Neural cell (in vitro differentiated cells): ENCODE measurements around the gene TNS3. TPM values are rescaled to one million over a fixed set of nuclear protein-coding genes. Genes with fewer than 3 reads are reported as not detected.

Source experiments
- H2AFZ ChIP-seq: fragments of 200-600, 300-800 bp; sonication (generic), shearing (Covaris generic); 2 replicates; pipeline ENCODE4 v1.6.0; 2014; ENCODE audit warnings: low read depth, mild to moderate bottlenecking, antibody characterized with exemption, low read length, moderate library complexity
- H3F3A ChIP-seq: fragments of 200-600 bp; shearing (Covaris generic); 2 replicates; pipeline ENCODE4 v1.6.1; 2016; ENCODE audit warnings: mild to moderate bottlenecking, moderate library complexity, mixed read lengths, antibody characterized with exemption, low read length; ENCODE audit not compliant: insufficient read depth, poor library complexity, severe bottlenecking
- H3K27ac ChIP-seq: fragments of 200-600, 300-800 bp; sonication (generic), shearing (Covaris generic); 2 replicates; pipeline ENCODE4 v1.5.1; 2014; ENCODE audit warnings: mild to moderate bottlenecking, low read length, moderate library complexity
- H3K27me3 ChIP-seq: fragments of 300-800, 200-600 bp; sonication (generic), shearing (Covaris generic); 2 replicates; pipeline ENCODE4 v1.6.0; 2014; ENCODE audit warnings: mild to moderate bottlenecking, low read depth, low read length, moderate library complexity; ENCODE audit not compliant: insufficient read depth
- H3K36me3 ChIP-seq: fragments of 300-800, 200-600 bp; sonication (generic), shearing (Covaris generic); 2 replicates; pipeline ENCODE4 v1.5.1; 2014; ENCODE audit warnings: mild to moderate bottlenecking, antibody characterized with exemption, low read length, moderate library complexity; ENCODE audit not compliant: insufficient read depth
- H3K4me2 ChIP-seq: fragments of 300-800, 200-600 bp; sonication (generic), shearing (Covaris generic); 2 replicates; pipeline ENCODE4 v1.6.0; 2014; ENCODE audit warnings: mild to moderate bottlenecking, low read length
- H3K4me3 ChIP-seq: fragments of 300-800, 200-600 bp; sonication (generic), shearing (Covaris generic); 2 replicates; pipeline ENCODE4 v1.5.1; 2014; ENCODE audit warnings: mild to moderate bottlenecking, low read length, moderate library complexity
- H3K79me2 ChIP-seq: fragments of 200-600 bp; shearing (Covaris generic); replicated peaks from 2 replicates; pipeline ENCODE4 v1.6.0; 2014; ENCODE audit warnings: mild to moderate bottlenecking, low read length, moderate library complexity; ENCODE audit not compliant: insufficient read depth
- H3K9ac ChIP-seq: fragments of 300-800, 200-600 bp; sonication (generic), shearing (Covaris generic); 2 replicates; pipeline ENCODE4 v1.6.1; 2016; ENCODE audit warnings: mild to moderate bottlenecking, low read length, mixed read lengths
- H3K9me2 ChIP-seq: fragments of 200-600 bp; shearing (Covaris generic); 2 replicates; pipeline ENCODE4 v1.6.1; 2016; ENCODE audit warnings: mild to moderate bottlenecking, low read length, mixed read lengths; ENCODE audit not compliant: insufficient read depth
- H3K9me3 ChIP-seq: fragments of 200-600, 300-800 bp; sonication (generic), shearing (Covaris generic); 2 replicates; pipeline ENCODE4 v1.6.1; 2016; ENCODE audit warnings: mild to moderate bottlenecking, mixed run types, low read length, moderate library complexity, mixed read lengths
- H4K20me1 ChIP-seq: fragments of 200-600 bp; shearing (Covaris generic); 2 replicates; pipeline ENCODE4 v1.6.1; 2016; ENCODE audit warnings: mild to moderate bottlenecking, mixed run types; ENCODE audit not compliant: insufficient read depth
- CTCF ChIP-seq: fragments of 450-650 bp; IDR thresholded peaks from 2 replicates; pipeline ENCODE4 v1.5.1; 2014; ENCODE audit warnings: antibody characterized with exemption, mild to moderate bottlenecking, moderate library complexity; ENCODE audit not compliant: poor library complexity, severe bottlenecking
- EP300 ChIP-seq: fragments of 450-650 bp; conservative IDR thresholded peaks from 2 replicates; pipeline ENCODE4 v1.6.1; 2014; ENCODE audit warnings: antibody characterized with exemption, mild to moderate bottlenecking, moderate library complexity; ENCODE audit not compliant: poor library complexity, severe bottlenecking
- EZH2 ChIP-seq: fragments of 200-600, 300-800 bp; shearing (Covaris generic), sonication (generic); IDR thresholded peaks from 2 replicates; pipeline ENCODE4 v1.6.1; 2014; ENCODE audit warnings: antibody characterized with exemption, low read length, borderline replicate concordance, mild to moderate bottlenecking; ENCODE audit not compliant: insufficient read depth, poor library complexity, severe bottlenecking
- MXI1 ChIP-seq: fragments of 450-650 bp; conservative IDR thresholded peaks from 2 replicates; pipeline ENCODE4 v1.6.1; 2014; ENCODE audit warnings: antibody characterized with exemption, mild to moderate bottlenecking; ENCODE audit not compliant: poor library complexity, severe bottlenecking
- POLR2AphosphoS5 ChIP-seq: IDR thresholded peaks from 2 replicates; pipeline ENCODE4 v1.6.1; 2012
- RAD21 ChIP-seq: fragments of 450-650 bp; conservative IDR thresholded peaks from 2 replicates; pipeline ENCODE4 v1.6.1; 2014; ENCODE audit warnings: antibody characterized with exemption, mild to moderate bottlenecking, moderate library complexity
- REST ChIP-seq: IDR thresholded peaks from 2 replicates; pipeline ENCODE4 v1.6.1; 2012; ENCODE audit warnings: borderline replicate concordance
- SMC3 ChIP-seq: fragments of 450-650 bp; conservative IDR thresholded peaks from 2 replicates; pipeline ENCODE4 v1.6.1; 2014; ENCODE audit warnings: antibody characterized with exemption, mild to moderate bottlenecking, moderate library complexity; ENCODE audit not compliant: poor library complexity
- TAF1 ChIP-seq: IDR thresholded peaks from 2 replicates; pipeline ENCODE4 v1.6.1; 2012; ENCODE audit warnings: low read depth
- polyA plus RNA-seq: library from polyadenylated mRNA; depleted of rRNA; stranded (reverse); fragments of >200 nt; gene quantifications from 2 replicates; pipeline ENCODE4 v1.2.3, GENCODE V29; 2014

The TNS3 gene
- polyA plus RNA-seq, 1 donor from 2014 or later = 0.58 TPM

- no peak overlapping the region for H2AFZ ChIP-seq
- H3K36me3 ChIP-seq = no peaks in the 10 kb centered on the region
- no peak overlapping the region for H3K9ac ChIP-seq
- H3K9me2 ChIP-seq = no peaks in the 10 kb centered on the region
- no peaks in the 10 kb centered on the region for H3K27me3 ChIP-seq
- H4K20me1 ChIP-seq = no peaks in the 10 kb centered on the region
- no peak overlapping the region for H3K27ac ChIP-seq
- TF ChIP-seq EP300 (no peak), RAD21 (no peak), TAF1 (no peak), SMC3 (no peak), CTCF (no peak), MXI1 (no peak), EZH2 (no peak), REST (no peak), POLR2AphosphoS5 (no peak)
- no peaks in the 10 kb centered on the region for H3K9me3 ChIP-seq
- H3F3A ChIP-seq = no peaks in the 10 kb centered on the region
- H3K79me2 ChIP-seq = no peaks in the 10 kb centered on the region
- no peak overlapping the region for H3K4me2 ChIP-seq
- no peak overlapping the region for H3K4me3 ChIP-seq
Measured at GRCh38 chr7:47518827-47519226, 63.1 kb downstream of the TNS3 start.

GRCh38 chr7:47517821-47518480, 64.0 kb downstream of the TNS3 start:
- Histone ChIP-seq H3K27ac (no peak overlapping the region), H3K36me3 (no peaks in the 10 kb centered on the region), H3F3A (no peaks in the 10 kb centered on the region), H4K20me1 (no peaks in the 10 kb centered on the region), H3K27me3 (no peaks in the 10 kb centered on the region), H3K9me2 (no peaks in the 10 kb centered on the region), H3K9ac (no peak overlapping the region), H3K4me2 (no peak overlapping the region), H2AFZ (no peak overlapping the region), H3K9me3 (no peaks in the 10 kb centered on the region), H3K4me3 (no peak overlapping the region), H3K79me2 (no peaks in the 10 kb centered on the region)
- no peak for TF ChIP-seq MXI1
- no peak for TF ChIP-seq EP300
